HepG2 (cell line): Measurements from ENCODE around the gene GTF2A2. TPM values are rescaled to one million over a fixed set of nuclear protein-coding genes. Genes with fewer than 3 reads are reported as not detected.

Experiments used
- ATAC-seq: fragments of 200-7000 bp; cut with Tn5 transposase; 3 replicates; pipeline ENCODE4 v1.9.1; 2020; ENCODE audit warnings: mild to moderate bottlenecking, moderate library complexity
- BruUV-seq: library from RNA; stranded (reverse); fragments of 400-500 nt; replicated peaks from 2 replicates; lab custom pipeline; 2021; lab: Mats Ljungman, UMichigan
- CTCF ChIA-PET: fragments of 300-600 bp; formaldehyde crosslinking; extraction: SDS; loops from one replicate; lab custom pipeline; 2021; ENCODE audit warnings: low total read pairs, inconsistent platforms, low intra/inter-chr PET ratio; lab: Yijun Ruan, JAX
- POLR2A ChIA-PET: fragments of 350-600 bp; sonication (Branson Sonifier 250); formaldehyde crosslinking; loops from one replicate; lab custom pipeline; 2020; ENCODE audit warnings: antibody characterized with exemption, inconsistent platforms; lab: Yijun Ruan, JAX
- DNase-seq: peaks from one replicate; pipeline ENCODE4 v3.0.0-alpha.2; 2015; ENCODE audit warnings: low spot score
- FAIRE-seq: peaks from 3 replicates; lab custom pipeline; 2011; peaks lifted over from hg19 to GRCh38; lab: Jason Lieb, UNC
- H2AFZ ChIP-seq: one replicate; pipeline ENCODE4 v1.6.1; 2011; ENCODE audit warnings: low read length, inconsistent platforms
- H3K27ac ChIP-seq: fragments of 300-600 bp; 3 replicates; pipeline ENCODE4 v1.8.0; 2011; ENCODE audit warnings: mixed run types, mild to moderate bottlenecking, mixed read lengths, low read length, inconsistent platforms; ENCODE audit not compliant: insufficient read depth; ENCODE audit errors: extremely low read length
- H3K27me3 ChIP-seq, 2 experiments: fragments of 200-600 bp in 1 of 2; 2 replicates in 1 of 2; 3 replicates in 1 of 2; pipeline versions ENCODE4 v1.6.0 to v1.8.0; 2011; ENCODE audit warnings: low read length in 2 of 2, mild to moderate bottlenecking in 2 of 2, moderate library complexity in 2 of 2, inconsistent platforms in 1 of 2; ENCODE audit not compliant: insufficient read depth in 2 of 2, control insufficient read depth in 1 of 2
- H3K36me3 ChIP-seq, 2 experiments: fragments of 200-600 bp in 1 of 2; replicated peaks in 1 of 2; 2 replicates in 1 of 2; 3 replicates in 1 of 2; pipeline versions ENCODE4 v1.5.1 to v1.8.0; 2011; ENCODE audit warnings: low read length in 2 of 2, inconsistent platforms in 1 of 2; ENCODE audit not compliant: insufficient read depth in 2 of 2, control insufficient read depth in 1 of 2
- H3K4me1 ChIP-seq: 2 replicates; pipeline ENCODE4 v1.5.1; 2012; ENCODE audit warnings: low read length, inconsistent platforms; ENCODE audit not compliant: insufficient read depth
- H3K4me2 ChIP-seq: 2 replicates; pipeline ENCODE4 v1.6.0; 2011; ENCODE audit warnings: low read depth, low read length, inconsistent platforms
- H3K4me3 ChIP-seq, 3 experiments: fragments of 200-600 bp in 1 of 3; sonication (generic), shearing (Covaris generic) in 1 of 3; replicated peaks in 1 of 3; 2 replicates each; pipeline ENCODE4 v1.5.1; 2011 to 2016; ENCODE audit warnings: low read length in 3 of 3, inconsistent platforms in 2 of 3, low read depth in 2 of 3, mild to moderate bottlenecking in 2 of 3, control low read depth in 1 of 3, mixed read lengths in 1 of 3; ENCODE audit not compliant: insufficient read depth in 1 of 3
- H3K79me2 ChIP-seq: one replicate; pipeline ENCODE4 v1.6.1; 2011; ENCODE audit warnings: low read length, inconsistent platforms; ENCODE audit not compliant: insufficient read depth
- H3K9ac ChIP-seq: 2 replicates; pipeline ENCODE4 v1.6.0; 2011; ENCODE audit warnings: mild to moderate bottlenecking, low read depth, low read length, inconsistent platforms; ENCODE audit not compliant: insufficient read depth
- H3K9me3 ChIP-seq: 2 replicates; pipeline ENCODE4 v1.5.1; 2012; ENCODE audit warnings: mild to moderate bottlenecking, low read length
- H4K20me1 ChIP-seq: 2 replicates; pipeline ENCODE4 v1.6.0; 2011; ENCODE audit warnings: inconsistent platforms, mild to moderate bottlenecking, low read length, moderate library complexity; ENCODE audit not compliant: insufficient read depth
- GABPB1 ChIP-seq: IDR thresholded peaks from 2 replicates; pipeline ENCODE4 v1.6.1; 2016; ENCODE audit warnings: mild to moderate bottlenecking, missing genetic modification reagents, moderate library complexity, missing compliant biosample characterization
- HNRNPH1 ChIP-seq: fragments of 200-400 bp; formaldehyde crosslinking; optimal IDR thresholded peaks from 2 replicates; pipeline ENCODE3; 2017; ENCODE audit warnings: mild to moderate bottlenecking, low read depth, low read length
- MATR3 ChIP-seq: sonication (generic); formaldehyde crosslinking; IDR thresholded peaks from 2 replicates; pipeline ENCODE4 v1.4.0; 2020; ENCODE audit warnings: missing genetic modification reagents
- NFYC ChIP-seq: IDR thresholded peaks from 2 replicates; pipeline ENCODE4 v1.6.1; 2016; ENCODE audit warnings: missing genetic modification reagents, missing compliant biosample characterization
- PLSCR1 ChIP-seq: sonication (generic); formaldehyde crosslinking; IDR thresholded peaks from 2 replicates; pipeline ENCODE4 v1.5.0; 2020; ENCODE audit warnings: missing genetic modification reagents, mild to moderate bottlenecking, borderline replicate concordance
- PRDM4 ChIP-seq: sonication (generic); formaldehyde crosslinking; IDR thresholded peaks from 2 replicates; pipeline ENCODE4 v1.9.0; 2021; ENCODE audit warnings: missing genetic modification reagents, borderline replicate concordance
- RAD21 ChIP-seq: fragments of 450-650 bp; formaldehyde crosslinking; IDR thresholded peaks from 2 replicates; pipeline ENCODE4 v1.5.0; 2020; ENCODE audit warnings: mild to moderate bottlenecking
- RAD51 ChIP-seq: fragments of 450-650 bp; IDR thresholded peaks from 2 replicates; pipeline ENCODE4 v1.6.1; 2016; ENCODE audit warnings: borderline replicate concordance
- SETDB1 ChIP-seq: sonication (generic); formaldehyde crosslinking; IDR thresholded peaks from 2 replicates; pipeline ENCODE4 v1.5.1; 2020; ENCODE audit warnings: missing genetic modification reagents, mild to moderate bottlenecking, borderline replicate concordance
- SPEN ChIP-seq: sonication (generic); formaldehyde crosslinking; IDR thresholded peaks from 2 replicates; pipeline ENCODE4 v1.5.1; 2020; ENCODE audit warnings: low read depth, mild to moderate bottlenecking, missing genetic modification reagents
- TFDP1 ChIP-seq: IDR thresholded peaks from 2 replicates; pipeline ENCODE4 v1.6.1; 2016; ENCODE audit warnings: missing compliant biosample characterization, missing genetic modification reagents, borderline replicate concordance
- TRIM22 ChIP-seq: fragments of 450-650 bp; IDR thresholded peaks from 2 replicates; pipeline ENCODE4 v1.6.1; 2017
- YEATS2 ChIP-seq: sonication (generic); formaldehyde crosslinking; IDR thresholded peaks from 2 replicates; pipeline ENCODE4 v1.4.0; 2020; ENCODE audit warnings: missing genetic modification reagents, borderline replicate concordance
- ZBTB20 ChIP-seq: sonication (generic); formaldehyde crosslinking; IDR thresholded peaks from 2 replicates; pipeline ENCODE4 v1.8.1; 2023; ENCODE audit warnings: missing genetic modification reagents, low read depth, mild to moderate bottlenecking, borderline replicate concordance
- ZBTB37 ChIP-seq: sonication (generic); formaldehyde crosslinking; IDR thresholded peaks from 2 replicates; pipeline ENCODE4 v1.4.0; 2020; ENCODE audit warnings: mild to moderate bottlenecking, missing genetic modification reagents
- ZNF577 ChIP-seq: sonication (generic); formaldehyde crosslinking; IDR thresholded peaks from 2 replicates; pipeline ENCODE4 v1.4.0; 2020; ENCODE audit warnings: mild to moderate bottlenecking, low read depth, missing genetic modification reagents, borderline replicate concordance
- ZSCAN9 ChIP-seq: IDR thresholded peaks from 2 replicates; pipeline ENCODE4 v1.6.1; 2016; ENCODE audit warnings: borderline replicate concordance
- WGBS: methylation state at CpG from one replicate; pipeline ENCODE4 v1.1.6; 2017; ENCODE audit warnings: low lambda C conversion rate; 5-methylcytosine and 5-hydroxymethylcytosine counted together
- in situ Hi-C: cut with HindIII; loops from 2 replicates; pipeline ENCODE4 v1.10.0; 2017; ENCODE audit warnings: low pct_unique_long_range_greater_than_20kb; ENCODE audit not compliant: extremely low pct_ligation_motif_present
- intact Hi-C: fragments of 100-400 bp; cut with micrococcal nuclease; formaldehyde crosslinking; loops from one replicate; pipeline ENCODE4 v1.10.0; 2022; ENCODE audit not compliant: unreplicated experiment
- polyA plus RNA-seq, 8 experiments: library from polyadenylated mRNA; depleted of rRNA in 3 of 8; stranded (reverse) in 7 of 8; unstranded in 1 of 8; fragments of >200 nt; fragmentation: Illumina TruSeq in 4 of 8; extraction: Trizol in 4 of 8; gene quantifications; 2 replicates each; pipeline versions ENCODE4 v1.2.1 to v1.2.3, GENCODE V29; 2011 to 2016; ENCODE audit warnings: low read depth in 4 of 8, missing spikeins in 1 of 8, mixed read lengths in 1 of 8; ENCODE audit not compliant: insufficient read depth in 1 of 8
- total RNA-seq, 5 experiments: library from RNA; depleted of rRNA; stranded (reverse); fragments of >200 nt; fragmentation: Illumina TruSeq; extraction: Trizol; gene quantifications; 2 replicates each; pipeline ENCODE4 v1.2.3, GENCODE V29; 2016; ENCODE audit warnings: low read depth in 1 of 5

Gene GTF2A2
- total and polyA plus RNA-seq, 2 of the 13 experiments (the other 11 are each of a cell fraction or from before 2014, with no cell fraction given): 24.4 to 106 TPM

- Histone ChIP-seq H3K4me2 (no peak overlapping the region), H3K9ac (no peak overlapping the region), H3K36me3 (no peaks in the 10 kb centered on the region), H3K27ac (no peak overlapping the region), H3K9me3 (no peaks in the 10 kb centered on the region), H2AFZ (no peak overlapping the region), H3K27me3 (peaks cover 0 to 7% of the 10 kb centered on the region in 2 experiments; a peak in 1 of 5 replicates), H4K20me1 (no peaks in the 10 kb centered on the region), H3K79me2 (no peaks in the 10 kb centered on the region), H3K4me1 (0 out of 2 replicates have a peak, but pooled peaks cover 8% of the 10 kb centered on the region), H3K4me3 (no peak overlapping the region)
- no TSS peak for BruUV-seq
- ChIA-PET POLR2A (no interaction called here), CTCF (no interaction called here)
- in situ Hi-C loops (loop anchor here (25.0 kb wide), 1 partner anchor 762 kb away; no protein-coding TSS in a partner anchor), intact Hi-C loops (no loop called here)
- ATAC-seq: no peak
- TF ChIP-seq MATR3 (CRISPR knock-in tag) (no peak), ZBTB37 (CRISPR knock-in tag) (no peak), RAD21 (no peak), YEATS2 (CRISPR knock-in tag) (no peak), HNRNPH1 (no peak), SPEN (CRISPR knock-in tag) (no peak), SETDB1 (CRISPR knock-in tag) (no peak), ZNF577 (no peak), RAD51 (no peak), ZBTB20 (CRISPR knock-in tag) (no peak), GABPB1 (no peak), TRIM22 (no peak), PRDM4 (no peak), PLSCR1 (no peak), NFYC (CRISPR knock-in tag) (no peak), TFDP1 (CRISPR knock-in tag) (no peak), ZSCAN9 (no peak)
- DNase-seq: no peak
- FAIRE-seq: no peak
- WGBS: 2% methylated on average over 4 of the region's 4 CpGs
These were observed 42.6 kb upstream of the GTF2A2 start for GRCh38 chr15:59699810-59700431.
